GM10266 (cell line): ENCODE data around the gene PREB.

ENCODE experiments used
- DNase-seq: peaks from one replicate; pipeline ENCODE4 v3.0.0; 2012; ENCODE audit errors: extremely low spot score
- CTCF ChIP-seq: IDR thresholded peaks from 2 replicates; pipeline ENCODE4 v1.5.1; 2012; ENCODE audit warnings: mild to moderate bottlenecking, low read depth; ENCODE audit not compliant: control insufficient read depth, insufficient read depth; ENCODE audit errors: missing control alignments

Gene PREB

GRCh38 chr2:27085673-27086089, 48.8 kb downstream of the PREB start:
- TF ChIP-seq CTCF, result peak; percentile 63
- peak; percentile 52 for DNase-seq

GRCh38 chr2:27085062-27085672, 49.3 kb downstream of the PREB start:
- no peak for DNase-seq
- no peak for TF ChIP-seq CTCF

- TF ChIP-seq CTCF, result no peak
- no peak for DNase-seq
Measured at GRCh38 chr2:27084297-27085061, 50.0 kb downstream of the PREB start.

GRCh38 chr2:27083410-27084296, 50.8 kb downstream of the PREB start:
- DNase-seq, result no peak
- TF ChIP-seq CTCF, result no peak

GRCh38 chr2:27082773-27083409, 51.5 kb downstream of the PREB start:
- no peak for DNase-seq

More at GRCh38 chr2:27082773-27083409, 51.5 kb downstream of the PREB start:
- no peak for TF ChIP-seq CTCF
